SK-N-SH (cell line): ENCODE data around the gene ASB5. TPM values are rescaled to one million over a fixed set of nuclear protein-coding genes. Genes with fewer than 3 reads are reported as not detected.

ENCODE experiments used
- CTCF ChIA-PET: fragments of 300-600, 350-600 bp; formaldehyde crosslinking; extraction: SDS; loops from one replicate; lab custom pipeline; 2021; lab: Yijun Ruan, JAX
- POLR2A ChIA-PET: fragments of 350-600 bp; sonication (Branson Sonifier 250); formaldehyde crosslinking; extraction: SDS; loops from one replicate; lab custom pipeline; 2020; ENCODE audit warnings: antibody characterized with exemption, inconsistent platforms; lab: Yijun Ruan, JAX
- DNase-seq: peaks from one replicate; pipeline ENCODE4 v3.0.0; 2012
- H2AFZ ChIP-seq: fragments of 200-600 bp; sonication (generic); 2 replicates; pipeline ENCODE4 v1.8.1; 2016; ENCODE audit warnings: antibody characterized with exemption, mild to moderate bottlenecking, low read depth
- H3F3A ChIP-seq: fragments of 200-600 bp; sonication (generic); replicated peaks from 2 replicates; pipeline ENCODE3; 2016; ENCODE audit warnings: antibody characterized with exemption, mild to moderate bottlenecking; ENCODE audit not compliant: insufficient read depth
- H3K27ac ChIP-seq, 2 experiments: fragments of 200-500 bp in 1 of 2; fragments of 200-600 bp in 1 of 2; sonication (Bioruptor generic) in 1 of 2; sonication (generic), shearing (Covaris generic) in 1 of 2; 2 replicates each; pipeline versions ENCODE4 v1.5.1 to v1.6.1; 2014 to 2016; ENCODE audit warnings: low read depth in 2 of 2, inconsistent platforms in 1 of 2, low read length in 1 of 2, mild to moderate bottlenecking in 1 of 2, mixed read lengths in 1 of 2
- H3K27me3 ChIP-seq: fragments of 200-600 bp; sonication (generic), shearing (Covaris generic); 2 replicates; pipeline ENCODE4 v1.6.1; 2016; ENCODE audit warnings: mixed run types; ENCODE audit not compliant: insufficient read depth
- H3K36me3 ChIP-seq, 2 experiments: fragments of 200-500 bp in 1 of 2; fragments of 200-600 bp in 1 of 2; sonication (Bioruptor generic) in 1 of 2; sonication (generic) in 1 of 2; replicated peaks in 1 of 2; 2 replicates each; pipeline versions ENCODE3 to v1.5.1; 2014 to 2016; ENCODE audit warnings: low read length in 1 of 2, mild to moderate bottlenecking in 1 of 2; ENCODE audit not compliant: insufficient read depth in 2 of 2, control insufficient read depth in 1 of 2
- H3K4me1 ChIP-seq, 2 experiments: fragments of 200-500 bp in 1 of 2; fragments of 200-600 bp in 1 of 2; sonication (Bioruptor generic) in 1 of 2; sonication (generic), shearing (Covaris generic) in 1 of 2; 2 replicates each; pipeline versions ENCODE4 v1.5.1 to v1.6.1; 2014 to 2016; ENCODE audit warnings: low read depth in 1 of 2, low read length in 1 of 2, mixed run types in 1 of 2; ENCODE audit not compliant: insufficient read depth in 2 of 2, control insufficient read depth in 1 of 2
- H3K4me2 ChIP-seq: fragments of 200-600 bp; sonication (generic), shearing (Covaris generic); 2 replicates; pipeline ENCODE4 v1.6.1; 2017; ENCODE audit warnings: mixed run types
- H3K4me3 ChIP-seq, 2 experiments: fragments of 200-500 bp in 1 of 2; fragments of 200-600 bp in 1 of 2; sonication (Bioruptor generic) in 1 of 2; sonication (generic), shearing (Covaris generic) in 1 of 2; 2 replicates each; pipeline versions ENCODE4 v1.5.1 to v1.8.1; 2014 to 2016; ENCODE audit warnings: low read depth in 2 of 2, inconsistent platforms in 1 of 2, low read length in 1 of 2, mild to moderate bottlenecking in 1 of 2, mixed read lengths in 1 of 2, moderate library complexity in 1 of 2
- H3K79me2 ChIP-seq: fragments of 200-600 bp; sonication (generic); 2 replicates; pipeline ENCODE4 v1.8.1; 2017; ENCODE audit warnings: mild to moderate bottlenecking; ENCODE audit not compliant: insufficient read depth
- H3K9ac ChIP-seq: fragments of 200-600 bp; sonication (generic); 2 replicates; pipeline ENCODE4 v1.6.1; 2017; ENCODE audit warnings: mixed run types
- H3K9me2 ChIP-seq: fragments of 200-600 bp; sonication (generic); 2 replicates; pipeline ENCODE4 v1.6.1; 2017; ENCODE audit warnings: mixed run types
- H3K9me3 ChIP-seq: fragments of 200-600 bp; sonication (generic); 2 replicates; pipeline ENCODE4 v1.6.1; 2017; ENCODE audit warnings: mixed run types, mild to moderate bottlenecking, moderate library complexity
- H4K20me1 ChIP-seq: fragments of 200-600 bp; sonication (generic); 2 replicates; pipeline ENCODE4 v1.6.1; 2017; ENCODE audit warnings: mild to moderate bottlenecking, mixed run types; ENCODE audit not compliant: insufficient read depth
- EP300 ChIP-seq, 2 experiments: IDR thresholded peaks; 2 replicates each; pipeline versions ENCODE4 v1.4.0 to v1.6.1; 2012; ENCODE audit warnings: borderline replicate concordance in 1 of 2, low read depth in 1 of 2, low read length in 1 of 2
- EZH2phosphoT487 ChIP-seq: fragments of 200-600 bp; sonication (generic); IDR thresholded peaks from 2 replicates; pipeline ENCODE4 v1.6.1; 2017; ENCODE audit warnings: low read depth, mixed run types, mild to moderate bottlenecking, antibody characterized with exemption, moderate library complexity, borderline replicate concordance
- FOSL2 ChIP-seq: IDR thresholded peaks from 2 replicates; pipeline ENCODE4 v1.4.0; 2012; ENCODE audit warnings: low read depth, mild to moderate bottlenecking, moderate library complexity, borderline replicate concordance
- FOXJ3 ChIP-seq: sonication (generic); formaldehyde crosslinking; IDR thresholded peaks from 2 replicates; pipeline ENCODE4 v1.5.1; 2020; ENCODE audit warnings: mild to moderate bottlenecking, missing genetic modification reagents
- FOXM1 ChIP-seq: IDR thresholded peaks from 2 replicates; pipeline ENCODE4 v1.4.0; 2012; ENCODE audit warnings: low read depth, mild to moderate bottlenecking
- GABPA ChIP-seq: IDR thresholded peaks from 2 replicates; pipeline ENCODE4 v1.4.0; 2012; ENCODE audit warnings: low read depth, mild to moderate bottlenecking
- IRF3 ChIP-seq: fragments of 150-350 bp; IDR thresholded peaks from 2 replicates; pipeline ENCODE4 v1.6.1; 2016; ENCODE audit warnings: mild to moderate bottlenecking, low read depth, low read length
- JUND ChIP-seq: IDR thresholded peaks from 2 replicates; pipeline ENCODE4 v1.4.0; 2012
- MEF2A ChIP-seq: IDR thresholded peaks from 2 replicates; pipeline ENCODE4 v1.4.0; 2012; ENCODE audit warnings: low read depth, borderline replicate concordance
- MXI1 ChIP-seq: IDR thresholded peaks from 2 replicates; pipeline ENCODE4 v1.6.1; 2012; ENCODE audit warnings: mild to moderate bottlenecking, low read depth, low read length, improper control_type of control experiment
- NRF1 ChIP-seq: IDR thresholded peaks from 2 replicates; pipeline ENCODE4 v1.6.1; 2012; ENCODE audit warnings: low read depth, mild to moderate bottlenecking, low read length
- PBX3 ChIP-seq: IDR thresholded peaks from 2 replicates; pipeline ENCODE4; 2012
- POLR2AphosphoS5 ChIP-seq: IDR thresholded peaks from 2 replicates; pipeline ENCODE4 v1.6.1; 2012; ENCODE audit warnings: low read depth, low read length
- RAD21 ChIP-seq: IDR thresholded peaks from 2 replicates; pipeline ENCODE4 v1.6.1; 2012; ENCODE audit warnings: mild to moderate bottlenecking, low read length
- RCOR1 ChIP-seq: fragments of 150-350 bp; IDR thresholded peaks from 2 replicates; pipeline ENCODE4 v1.6.1; 2017; ENCODE audit warnings: antibody characterized with exemption, low read length
- REST ChIP-seq: IDR thresholded peaks from 2 replicates; pipeline ENCODE4 v1.6.1; 2012; ENCODE audit warnings: mild to moderate bottlenecking, low read depth, low read length, moderate library complexity
- RFX5 ChIP-seq: IDR thresholded peaks from 2 replicates; pipeline ENCODE4 v1.6.1; 2012; ENCODE audit warnings: mild to moderate bottlenecking, improper control_type of control experiment, low read length
- RXRA ChIP-seq: IDR thresholded peaks from 2 replicates; pipeline ENCODE4 v1.4.0; 2012; ENCODE audit warnings: low read depth, mild to moderate bottlenecking, borderline replicate concordance
- SIN3A ChIP-seq: IDR thresholded peaks from 2 replicates; pipeline ENCODE4 v1.6.1; 2012; ENCODE audit warnings: low read depth, mild to moderate bottlenecking, low read length, moderate library complexity, borderline replicate concordance
- TCF12 ChIP-seq: IDR thresholded peaks from 2 replicates; pipeline ENCODE4 v1.4.0; 2012
- TEAD4 ChIP-seq: IDR thresholded peaks from 2 replicates; pipeline ENCODE4 v1.4.0; 2012; ENCODE audit warnings: mild to moderate bottlenecking, borderline replicate concordance; ENCODE audit not compliant: insufficient read depth
- USF1 ChIP-seq: IDR thresholded peaks from 2 replicates; pipeline ENCODE4 v1.4.0; 2012; ENCODE audit warnings: low read depth, borderline replicate concordance
- USF2 ChIP-seq: fragments of 150-350 bp; IDR thresholded peaks from 2 replicates; pipeline ENCODE4 v1.6.1; 2017; ENCODE audit warnings: antibody characterized with exemption, low read length, low read depth, borderline replicate concordance
- YY1 ChIP-seq: IDR thresholded peaks from 2 replicates; pipeline ENCODE4 v1.4.0; 2012; ENCODE audit warnings: low read depth, mild to moderate bottlenecking
- WGBS: methylation state at CpG from one replicate; pipeline ENCODE4 v1.1.6; 2017; ENCODE audit warnings: low lambda C conversion rate; 5-methylcytosine and 5-hydroxymethylcytosine counted together
- polyA plus RNA-seq, 3 experiments: library from polyadenylated mRNA; depleted of rRNA; stranded (reverse); fragments of >200 nt; gene quantifications; 2 replicates each; pipeline ENCODE4 v1.2.3, GENCODE V29; 2012

Gene ASB5
- polyA plus RNA-seq, 1 of the 3 experiments (the other 2 are of a cell fraction): 0.13 TPM

GRCh38 chr4:176195184-176195978, 73.6 kb downstream of the ASB5 start, which contains the start of gene SPATA4:
Gene SPATA4 (minus strand): TSS chr4:176195585. CDS start chr4:176195562, 23 bp downstream.
- Histone ChIP-seq H3K9ac (peak within 1 kb of the TSS; percentile 71), H3K79me2 (no peaks in the 10 kb centered on the region), H3K36me3 (no peaks in the 10 kb centered on the region), H3F3A (peaks cover 33% of the 10 kb centered on the region), H4K20me1 (no peaks in the 10 kb centered on the region), H3K27ac (peak within 1 kb of the TSS; percentile 70 to 73), H3K9me3 (no peaks in the 10 kb centered on the region), H3K27me3 (no peaks in the 10 kb centered on the region), H3K9me2 (no peaks in the 10 kb centered on the region), H3K4me1 (peaks cover 12% of the 10 kb centered on the region in 2 experiments; a peak in 3 of 4 replicates), H2AFZ (peak within 1 kb of the TSS; percentile 98), H3K4me3 (peak within 1 kb of the TSS; percentile 61 to 77), H3K4me2 (peak within 1 kb of the TSS; percentile 90)
- WGBS: 2% methylated on average over 20 of the region's 45 CpGs
- POLR2A ChIA-PET: interaction anchor here (1.3 kb wide), 2 partner anchors 44 to 126 kb away, joined by 3 to 4 read pairs; no protein-coding TSS in a partner anchor
- CTCF ChIA-PET: interaction anchor here (0.8 to 0.9 kb wide), 2 partner anchors 24 to 42 kb away, joined by 3 read pairs; no protein-coding TSS in a partner anchor
- DNase-seq: peak; percentile 93
- TF ChIP-seq RXRA (no peak), USF1 (peak; percentile 53; the same call in 1 of the 2 replicates), EZH2phosphoT487 (no peak), REST (0 out of 2 replicates have a peak, but pooled peaks have one; percentile 52), FOSL2 (no peak), TEAD4 (no peak), GABPA (0 out of 2 replicates have a peak, but pooled peaks have one; percentile 36), IRF3 (no peak), RAD21 (no peak), SIN3A (peak; percentile 94), PBX3 (no peak), TCF12 (no peak), RFX5 (no peak), RCOR1 (no peak), MEF2A (no peak), FOXJ3 (CRISPR knock-in tag) (no peak), JUND (no peak), USF2 (no peak), NRF1 (peak; percentile 91), POLR2AphosphoS5 (peak; percentile 96), YY1 (peak; percentile 96), FOXM1 (no peak), EP300 (IDR thresholded peaks at IDR 0.05; ENCODE audit: borderline replicate concordance in 1 of 2, low read depth in 1 of 2, low read length in 1 of 2) (no peak; a peak in 1 of 4 replicates), MXI1 (peak; percentile 93)
